Measurements from ENCODE around the gene RERE.

The RERE gene

DNA sequence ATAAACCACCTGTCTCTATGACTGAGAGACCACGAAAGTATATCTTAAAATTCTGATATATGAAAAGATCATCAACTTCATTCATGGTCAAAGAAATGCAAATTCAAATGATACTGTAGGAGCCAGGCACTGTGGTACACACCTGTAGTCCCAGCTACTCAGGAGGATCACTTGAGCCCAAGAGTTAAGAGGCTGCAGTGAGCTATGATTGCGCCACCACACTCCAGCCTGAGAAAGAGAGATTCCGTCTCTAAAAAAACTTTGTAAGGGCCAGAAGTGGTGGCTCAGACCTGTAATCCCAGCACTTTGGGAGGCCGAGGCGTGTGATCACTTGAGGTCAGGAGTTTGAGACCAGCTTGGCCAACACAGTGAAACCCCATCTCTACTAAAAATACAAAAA, 17.0 kb downstream of the RERE start:
- no peak overlapping the region for H3K4me3 ChIP-seq
- no peak overlapping the region for H3K9ac ChIP-seq (ENCODE audit: insufficient read length)
- H3K27ac ChIP-seq = no peak overlapping the region
- DNase-seq (ENCODE audit: low read depth, low spot score) = no peak
- no peaks in the 10 kb centered on the region; the same call in 1 of the 2 replicates for H3K36me3 ChIP-seq (ENCODE audit: insufficient read depth, low read length)
- TF ChIP-seq FOXP2 (optimal IDR thresholded peaks at IDR 0.05; ENCODE audit: control extremely low read depth, extremely low read length, insufficient read depth) = no peak
- TF ChIP-seq EZH2 (IDR thresholded peaks at IDR 0.05) = no peak
- no peak for TF ChIP-seq POLR2AphosphoS5 (IDR thresholded peaks at IDR 0.05; ENCODE audit: borderline replicate concordance, low read depth, low read length)
- H3K9me3 ChIP-seq (ENCODE audit: low read depth, low read length) = no peaks in the 10 kb centered on the region

DNA sequence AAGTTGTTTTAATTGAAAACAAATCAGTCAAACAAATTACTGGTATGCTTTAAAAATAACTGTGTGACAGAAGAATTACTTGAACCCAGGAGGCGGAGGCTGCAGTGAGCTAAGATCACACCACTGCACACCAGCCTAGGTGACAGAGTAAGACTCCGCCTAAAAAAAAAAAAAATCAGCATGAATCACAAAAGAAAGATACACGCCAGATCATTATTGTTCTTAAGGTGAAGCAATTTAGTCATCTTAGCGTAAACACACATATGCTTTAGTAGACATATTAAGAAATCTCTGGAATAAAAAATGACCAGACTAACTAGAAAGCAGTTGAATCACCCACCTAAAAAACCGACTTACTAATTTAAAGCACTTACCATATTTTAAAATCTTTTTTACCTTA, 20.2 kb downstream of the RERE start:
- Histone ChIP-seq H3K27ac (peak overlapping the region; percentile 74; the same call in 1 of the 2 replicates), H3K9ac (ENCODE audit: insufficient read length) (no peak overlapping the region), H3K36me3 (ENCODE audit: insufficient read depth, low read length) (no peaks in the 10 kb centered on the region; the same call in 1 of the 2 replicates), H3K4me3 (no peak overlapping the region), H3K9me3 (ENCODE audit: low read depth, low read length) (no peaks in the 10 kb centered on the region)
- TF ChIP-seq POLR2AphosphoS5 (IDR thresholded peaks at IDR 0.05; ENCODE audit: borderline replicate concordance, low read depth, low read length) (no peak), EZH2 (IDR thresholded peaks at IDR 0.05) (no peak), FOXP2 (optimal IDR thresholded peaks at IDR 0.05; ENCODE audit: control extremely low read depth, extremely low read length, insufficient read depth) (no peak)
- DNase-seq (ENCODE audit: low read depth, low spot score) = no peak

DNA sequence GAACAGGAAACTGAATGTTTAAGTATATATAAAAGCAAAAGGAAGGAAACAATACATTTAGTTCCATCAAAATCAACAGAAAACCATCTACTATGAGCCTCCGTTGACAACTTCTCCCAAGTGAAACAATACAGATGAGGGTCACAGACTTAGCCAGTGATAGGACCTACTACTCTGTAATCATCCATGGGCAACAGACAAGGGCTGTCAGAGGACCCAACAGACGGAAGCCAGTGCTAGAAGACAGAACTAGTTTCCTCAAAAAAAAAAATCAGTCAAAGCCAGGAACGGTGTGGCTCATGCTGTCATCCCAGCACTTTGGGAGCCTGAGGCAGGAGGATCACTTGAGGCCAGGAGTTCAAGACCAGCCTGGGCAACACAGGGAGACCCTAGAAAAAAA, 20.6 kb downstream of the RERE start:
- H3K9ac ChIP-seq (ENCODE audit: insufficient read length) = no peak overlapping the region
- H3K9me3 ChIP-seq (ENCODE audit: low read depth, low read length) = no peaks in the 10 kb centered on the region
- no peak for DNase-seq (ENCODE audit: low read depth, low spot score)
- H3K4me3 ChIP-seq = no peak overlapping the region
- no peaks in the 10 kb centered on the region; the same call in 1 of the 2 replicates for H3K36me3 ChIP-seq (ENCODE audit: insufficient read depth, low read length)
- TF ChIP-seq POLR2AphosphoS5 (IDR thresholded peaks at IDR 0.05; ENCODE audit: borderline replicate concordance, low read depth, low read length) (no peak), EZH2 (IDR thresholded peaks at IDR 0.05) (no peak), FOXP2 (optimal IDR thresholded peaks at IDR 0.05; ENCODE audit: control extremely low read depth, extremely low read length, insufficient read depth) (no peak)
- H3K27ac ChIP-seq = no peak overlapping the region

DNA sequence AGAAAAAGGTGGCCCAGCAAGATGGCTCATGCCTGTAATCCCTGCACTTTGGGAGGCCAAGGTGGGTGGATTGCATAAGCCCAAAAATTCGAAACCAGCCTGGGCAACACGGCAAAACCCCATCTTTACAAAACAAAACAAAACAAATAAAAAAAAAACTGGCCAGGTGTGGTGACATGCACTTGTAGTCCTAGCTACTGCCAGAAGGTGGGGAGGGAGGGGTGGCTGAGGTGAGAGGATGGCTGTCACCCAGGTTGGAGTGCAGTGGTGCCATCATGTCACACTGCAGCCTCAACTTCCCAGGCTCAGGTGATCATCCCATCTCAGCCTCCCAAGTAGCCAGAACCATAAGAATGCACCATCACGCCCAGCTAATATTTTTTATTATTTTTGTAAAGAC, 22.8 kb downstream of the RERE start:
- no peaks in the 10 kb centered on the region; the same call in 1 of the 2 replicates for H3K36me3 ChIP-seq (ENCODE audit: insufficient read depth, low read length)
- no peak for DNase-seq (ENCODE audit: low read depth, low spot score)
- H3K4me3 ChIP-seq = no peak overlapping the region
- no peak overlapping the region for H3K9ac ChIP-seq (ENCODE audit: insufficient read length)
- TF ChIP-seq POLR2AphosphoS5 (IDR thresholded peaks at IDR 0.05; ENCODE audit: borderline replicate concordance, low read depth, low read length) (no peak), FOXP2 (optimal IDR thresholded peaks at IDR 0.05; ENCODE audit: control extremely low read depth, extremely low read length, insufficient read depth) (no peak), EZH2 (IDR thresholded peaks at IDR 0.05) (no peak)
- H3K9me3 ChIP-seq (ENCODE audit: low read depth, low read length) = no peaks in the 10 kb centered on the region
- no peak overlapping the region for H3K27ac ChIP-seq

DNA sequence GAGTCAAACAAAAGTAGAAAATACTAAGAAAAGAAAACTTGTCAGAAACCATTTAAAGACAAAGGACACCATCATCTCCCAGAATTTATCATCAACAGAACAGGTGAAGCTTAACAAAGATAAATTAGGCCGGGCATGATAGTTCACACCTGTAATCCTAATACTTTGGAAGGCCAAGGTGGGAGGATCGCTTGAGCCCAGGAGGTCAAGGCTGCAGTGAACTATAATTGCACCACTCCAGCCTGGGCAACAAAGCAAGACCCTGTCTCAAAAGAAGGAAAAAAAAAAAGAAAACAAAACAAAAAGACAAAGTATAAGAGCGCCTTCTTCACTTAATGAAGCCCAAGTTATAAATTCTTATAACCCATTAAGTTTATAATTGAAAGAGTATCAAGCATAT, 25.6 kb downstream of the RERE start:
- H3K9ac ChIP-seq (ENCODE audit: insufficient read length) = no peak overlapping the region
- no peak overlapping the region for H3K4me3 ChIP-seq
- no peak for DNase-seq (ENCODE audit: low read depth, low spot score)
- H3K27ac ChIP-seq = no peak overlapping the region
- peaks cover 3% of the 10 kb centered on the region; the same call in 1 of the 2 replicates for H3K36me3 ChIP-seq (ENCODE audit: insufficient read depth, low read length)
- TF ChIP-seq FOXP2 (optimal IDR thresholded peaks at IDR 0.05; ENCODE audit: control extremely low read depth, extremely low read length, insufficient read depth) (no peak), EZH2 (IDR thresholded peaks at IDR 0.05) (no peak), POLR2AphosphoS5 (IDR thresholded peaks at IDR 0.05; ENCODE audit: borderline replicate concordance, low read depth, low read length) (no peak)
- H3K9me3 ChIP-seq (ENCODE audit: low read depth, low read length) = no peaks in the 10 kb centered on the region

DNA sequence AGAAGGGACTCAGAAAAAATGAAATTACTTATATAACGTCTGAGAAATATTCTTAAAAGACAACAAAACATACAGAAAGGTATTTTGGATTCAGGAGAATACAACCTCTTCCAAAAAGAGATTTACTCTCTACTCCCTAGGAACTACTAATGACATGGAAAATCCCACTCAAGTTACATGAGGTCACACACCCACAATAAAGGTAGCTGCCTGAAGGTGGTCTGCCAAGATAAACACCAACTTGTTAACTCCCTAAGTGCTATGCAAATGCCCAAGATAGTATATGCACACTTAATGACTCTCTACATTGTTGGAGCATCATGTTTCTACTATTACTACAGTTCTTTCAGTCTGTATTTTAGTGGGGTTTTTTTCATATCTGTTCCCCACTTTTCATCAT, 26.5 kb downstream of the RERE start:
- no peak overlapping the region for H3K27ac ChIP-seq
- no peaks in the 10 kb centered on the region for H3K9me3 ChIP-seq (ENCODE audit: low read depth, low read length)
- DNase-seq (ENCODE audit: low read depth, low spot score) = no peak
- H3K36me3 ChIP-seq (ENCODE audit: insufficient read depth, low read length) = peaks cover 6% of the 10 kb centered on the region; the same call in 1 of the 2 replicates
- H3K4me3 ChIP-seq = no peak overlapping the region
- TF ChIP-seq FOXP2 (optimal IDR thresholded peaks at IDR 0.05; ENCODE audit: control extremely low read depth, extremely low read length, insufficient read depth) = no peak
- TF ChIP-seq EZH2 (IDR thresholded peaks at IDR 0.05) = no peak
- TF ChIP-seq POLR2AphosphoS5 (IDR thresholded peaks at IDR 0.05; ENCODE audit: borderline replicate concordance, low read depth, low read length) = no peak
- H3K9ac ChIP-seq (ENCODE audit: insufficient read length) = no peak overlapping the region

DNA sequence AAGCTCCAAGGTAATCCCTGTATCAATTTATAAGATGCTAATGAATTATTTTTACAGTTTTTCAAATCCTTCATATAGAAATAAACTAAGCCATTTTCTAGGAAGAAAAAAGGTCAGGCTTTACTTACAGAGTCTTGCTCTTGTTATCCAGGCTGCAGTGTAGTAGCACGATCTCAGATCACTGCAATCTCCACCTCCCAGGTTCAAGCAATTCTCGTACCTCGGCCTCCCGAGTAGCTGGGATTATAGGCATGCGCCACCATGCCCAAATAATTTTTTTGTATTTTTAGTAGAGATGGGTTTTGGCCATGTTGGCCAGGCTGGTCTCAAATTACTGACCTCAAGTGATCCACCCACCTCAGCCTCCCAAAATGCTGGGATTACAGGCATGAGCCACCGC, 27.0 kb downstream of the RERE start:
- no peak for TF ChIP-seq EZH2 (IDR thresholded peaks at IDR 0.05)
- TF ChIP-seq POLR2AphosphoS5 (IDR thresholded peaks at IDR 0.05; ENCODE audit: borderline replicate concordance, low read depth, low read length) = no peak
- no peak for TF ChIP-seq FOXP2 (optimal IDR thresholded peaks at IDR 0.05; ENCODE audit: control extremely low read depth, extremely low read length, insufficient read depth)

DNA sequence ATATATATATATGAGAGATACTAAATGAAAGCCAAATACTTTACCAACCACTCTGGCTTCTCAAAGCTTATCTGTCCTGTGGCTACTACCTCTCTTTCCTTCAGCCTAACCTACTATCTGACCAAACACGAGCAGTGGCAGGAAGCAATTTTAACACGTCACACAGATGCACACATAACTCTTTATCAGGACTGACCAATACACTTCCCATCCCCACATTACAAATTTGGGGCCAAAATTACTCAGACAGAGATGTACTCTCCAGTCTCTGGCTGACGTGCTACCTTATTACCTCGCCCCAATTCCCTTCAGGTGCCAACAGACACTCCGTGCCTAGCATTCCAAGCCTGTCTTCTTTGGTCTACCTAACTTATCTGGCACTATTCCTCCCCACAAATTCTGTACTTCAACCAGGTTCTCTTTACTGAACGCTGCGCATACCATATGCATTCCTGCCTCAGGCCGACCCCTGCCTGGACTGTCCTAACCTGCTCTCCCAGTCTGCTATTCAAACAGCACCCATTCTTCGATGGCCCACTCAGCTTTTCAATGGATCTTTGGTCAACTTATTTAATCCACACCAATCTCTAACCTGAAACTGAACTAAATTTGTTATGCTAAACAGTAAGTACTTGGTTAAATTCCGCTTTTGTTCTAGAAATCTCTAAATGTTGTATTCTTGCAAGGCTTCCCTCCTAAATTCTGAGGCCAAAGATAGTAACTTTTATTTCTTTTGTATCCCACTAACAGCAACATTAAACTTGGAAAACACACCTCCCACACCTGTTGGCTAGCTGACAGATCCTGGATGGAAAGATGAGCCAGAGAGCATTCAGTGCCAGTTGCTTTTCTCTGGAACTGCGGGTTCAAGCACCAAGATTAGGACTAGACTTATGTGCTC, 27.9 kb downstream of the RERE start:
- TF ChIP-seq POLR2AphosphoS5 (IDR thresholded peaks at IDR 0.05; ENCODE audit: borderline replicate concordance, low read depth, low read length) = no peak
- no peak for TF ChIP-seq FOXP2 (optimal IDR thresholded peaks at IDR 0.05; ENCODE audit: control extremely low read depth, extremely low read length, insufficient read depth)
- TF ChIP-seq EZH2 (IDR thresholded peaks at IDR 0.05) = no peak
- Histone ChIP-seq H3K9me3 (ENCODE audit: low read depth, low read length) (no peaks in the 10 kb centered on the region), H3K4me3 (no peak overlapping the region), H3K9ac (ENCODE audit: insufficient read length) (no peak overlapping the region), H3K27ac (no peak overlapping the region), H3K36me3 (ENCODE audit: insufficient read depth, low read length) (peaks cover 6% of the 10 kb centered on the region; the same call in 1 of the 2 replicates)
- DNase-seq (ENCODE audit: low read depth, low spot score) = no peak

More for the DNA sequence above, 27.0 kb downstream of the RERE start:
- no peaks in the 10 kb centered on the region for H3K9me3 ChIP-seq (ENCODE audit: low read depth, low read length)
- H3K4me3 ChIP-seq = no peak overlapping the region
- no peak overlapping the region for H3K27ac ChIP-seq
- peaks cover 6% of the 10 kb centered on the region; the same call in 1 of the 2 replicates for H3K36me3 ChIP-seq (ENCODE audit: insufficient read depth, low read length)
- no peak overlapping the region for H3K9ac ChIP-seq (ENCODE audit: insufficient read length)
- no peak for DNase-seq (ENCODE audit: low read depth, low spot score)

Measured in SK-N-MC (cell line).